Activated CD8-positive, alpha-beta memory T cell treated with anti-CD3 and anti-CD28 coated beads for 4 hours (primary cell): ENCODE results near the gene SUSD6.

Experiments used
- DNase-seq, 2 donors: peaks; one replicate each; pipeline ENCODE4 v3.0.0-alpha.2; 2020; ENCODE audit warnings: low read depth in 2 of 2

SUSD6 gene

GRCh38 chr14:69611172-69612013, at the start of gene SUSD6:
Gene SUSD6 (plus strand): TSS chr14:69611596. CDS start chr14:69658593, 46,997 bp downstream.
- peak; percentile 77 to 82 for DNase-seq

- DNase-seq = no peak
These were observed 49.5 kb upstream of the SUSD6 start for GRCh38 chr14:69561893-69562292.

- DNase-seq = no peak
These were observed 43.8 kb upstream of the SUSD6 start for GRCh38 chr14:69567563-69567962.

GRCh38 chr14:69569859-69570258, 41.5 kb upstream of the SUSD6 start:
- DNase-seq = no peak

GRCh38 chr14:69570836-69571330, 40.5 kb upstream of the SUSD6 start:
- DNase-seq = no peak

GRCh38 chr14:69571449-69572029, 39.9 kb upstream of the SUSD6 start:
- DNase-seq = no peak

GRCh38 chr14:69572030-69572840, 39.2 kb upstream of the SUSD6 start:
- DNase-seq = no peak

- no peak for DNase-seq
These were observed 38.6 kb upstream of the SUSD6 start for GRCh38 chr14:69572841-69573135.

- DNase-seq = no peak
These were observed 38.1 kb upstream of the SUSD6 start for GRCh38 chr14:69573205-69573830.

- DNase-seq = no peak
These were observed 37.5 kb upstream of the SUSD6 start for GRCh38 chr14:69573831-69574262.

- DNase-seq = peak; percentile 36 to 46
These were observed 37.0 kb upstream of the SUSD6 start, which contains the start of gene CCDC177 for GRCh38 chr14:69574263-69574953. Gene CCDC177 (minus strand): TSS chr14:69574871. CDS start chr14:69573622, 1,249 bp downstream.

- DNase-seq = no peak
These were observed 36.5 kb upstream of the SUSD6 start for GRCh38 chr14:69574954-69575295.

- no peak for DNase-seq
These were observed 31.9 kb upstream of the SUSD6 start for GRCh38 chr14:69579476-69579875.

- DNase-seq = no peak
These were observed 31.3 kb upstream of the SUSD6 start for GRCh38 chr14:69580009-69580577.

GRCh38 chr14:69581316-69581935, 30.0 kb upstream of the SUSD6 start:
- no peak for DNase-seq

GRCh38 chr14:69582212-69582611, 29.2 kb upstream of the SUSD6 start:
- DNase-seq = no peak

- no peak for DNase-seq
These were observed 28.6 kb upstream of the SUSD6 start for GRCh38 chr14:69582829-69583228.

GRCh38 chr14:69584389-69584788, 27.0 kb upstream of the SUSD6 start:
- no peak for DNase-seq

- no peak for DNase-seq
These were observed 25.0 kb upstream of the SUSD6 start for GRCh38 chr14:69586404-69586803.

- no peak for DNase-seq
These were observed 24.0 kb upstream of the SUSD6 start for GRCh38 chr14:69587389-69587788.

GRCh38 chr14:69591317-69591716, 20.1 kb upstream of the SUSD6 start:
- no peak for DNase-seq
